ENCODE measurements around the gene SHBG. TPM values are rescaled to one million over a fixed set of nuclear protein-coding genes. Genes with fewer than 3 reads are reported as not detected.
A peak's percentile ranks its signal among the peaks of the same experiment; 100 is the strongest.
"Not testable (repeated sequence)": the region's sequence is repeated elsewhere in the genome, so short reads cannot be mapped to it uniquely, and the experiment has no call there.

Gene SHBG
- total RNA-seq, 1 experiment from 2014 or later = not detected

DNA sequence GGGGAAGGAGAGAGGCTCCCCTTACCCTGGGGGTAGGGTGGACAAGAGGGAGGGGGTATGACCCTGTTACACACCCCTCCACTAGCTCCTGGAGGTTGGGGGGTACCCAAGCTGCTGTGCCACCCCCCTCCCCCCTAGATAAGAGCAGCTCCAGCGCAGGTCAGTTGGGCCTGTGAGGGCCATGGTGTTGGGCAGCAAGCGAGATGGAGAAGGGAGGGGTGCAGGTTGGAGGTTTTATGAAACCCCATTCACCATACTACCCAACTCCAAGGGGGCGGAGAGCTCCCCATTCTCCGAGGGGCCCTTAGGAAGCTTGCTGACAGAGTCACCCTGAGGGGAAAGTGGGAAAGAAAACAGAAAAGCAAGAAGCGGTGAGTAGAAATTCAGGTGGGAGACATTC is 38.3 kb upstream of the SHBG start:
- Histone ChIP-seq H3K9me3 (ENCODE audit: low read depth, low read length, poor library complexity, severe bottlenecking) (no peaks in the 10 kb centered on the region), H3K4me3 (ENCODE audit: low read depth, low read length, poor library complexity, severe bottlenecking) (no peak overlapping the region), H3K27ac (ENCODE audit: low read depth, low read length, poor library complexity, severe bottlenecking) (no peak overlapping the region), H3K36me3 (ENCODE audit: insufficient read depth, low read length, poor library complexity, severe bottlenecking) (peaks cover 88% of the 10 kb centered on the region), H3K4me1 (ENCODE audit: insufficient read depth, low read length, poor library complexity, severe bottlenecking) (no peaks in the 10 kb centered on the region), H3K27me3 (replicated peaks; ENCODE audit: insufficient read depth, low read depth, low read length, poor library complexity) (no peaks in the 10 kb centered on the region)
- intact Hi-C loops (cut with micrococcal nuclease; ENCODE audit: unreplicated experiment) = no loop called here
- no TSS peak for BruUV-seq (replicated peaks)
- POLR2A ChIA-PET (ENCODE audit: low non-redundant PET) = interaction anchor here (0.6 kb wide), 1 partner anchor 59 kb away, joined by 4 read pairs; the partner anchor contains the start of gene ATP1B2
- DNase-seq (ENCODE audit: low spot score) = no peak
- TF ChIP-seq, protein P1, sequence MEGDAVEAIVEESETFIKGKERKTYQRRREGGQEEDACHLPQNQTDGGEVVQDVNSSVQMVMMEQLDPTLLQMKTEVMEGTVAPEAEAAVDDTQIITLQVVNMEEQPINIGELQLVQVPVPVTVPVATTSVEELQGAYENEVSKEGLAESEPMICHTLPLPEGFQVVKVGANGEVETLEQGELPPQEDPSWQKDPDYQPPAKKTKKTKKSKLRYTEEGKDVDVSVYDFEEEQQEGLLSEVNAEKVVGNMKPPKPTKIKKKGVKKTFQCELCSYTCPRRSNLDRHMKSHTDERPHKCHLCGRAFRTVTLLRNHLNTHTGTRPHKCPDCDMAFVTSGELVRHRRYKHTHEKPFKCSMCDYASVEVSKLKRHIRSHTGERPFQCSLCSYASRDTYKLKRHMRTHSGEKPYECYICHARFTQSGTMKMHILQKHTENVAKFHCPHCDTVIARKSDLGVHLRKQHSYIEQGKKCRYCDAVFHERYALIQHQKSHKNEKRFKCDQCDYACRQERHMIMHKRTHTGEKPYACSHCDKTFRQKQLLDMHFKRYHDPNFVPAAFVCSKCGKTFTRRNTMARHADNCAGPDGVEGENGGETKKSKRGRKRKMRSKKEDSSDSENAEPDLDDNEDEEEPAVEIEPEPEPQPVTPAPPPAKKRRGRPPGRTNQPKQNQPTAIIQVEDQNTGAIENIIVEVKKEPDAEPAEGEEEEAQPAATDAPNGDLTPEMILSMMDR (conservative IDR thresholded peaks at IDR 0.05; ENCODE audit: low read depth, low read length) = no peak
- TF ChIP-seq EZH2 (IDR thresholded peaks at IDR 0.05; ENCODE audit: borderline replicate concordance, low read depth, low read length, poor library complexity, severe bottlenecking) = no peak
- CTCF ChIA-PET = no interaction called here

DNA sequence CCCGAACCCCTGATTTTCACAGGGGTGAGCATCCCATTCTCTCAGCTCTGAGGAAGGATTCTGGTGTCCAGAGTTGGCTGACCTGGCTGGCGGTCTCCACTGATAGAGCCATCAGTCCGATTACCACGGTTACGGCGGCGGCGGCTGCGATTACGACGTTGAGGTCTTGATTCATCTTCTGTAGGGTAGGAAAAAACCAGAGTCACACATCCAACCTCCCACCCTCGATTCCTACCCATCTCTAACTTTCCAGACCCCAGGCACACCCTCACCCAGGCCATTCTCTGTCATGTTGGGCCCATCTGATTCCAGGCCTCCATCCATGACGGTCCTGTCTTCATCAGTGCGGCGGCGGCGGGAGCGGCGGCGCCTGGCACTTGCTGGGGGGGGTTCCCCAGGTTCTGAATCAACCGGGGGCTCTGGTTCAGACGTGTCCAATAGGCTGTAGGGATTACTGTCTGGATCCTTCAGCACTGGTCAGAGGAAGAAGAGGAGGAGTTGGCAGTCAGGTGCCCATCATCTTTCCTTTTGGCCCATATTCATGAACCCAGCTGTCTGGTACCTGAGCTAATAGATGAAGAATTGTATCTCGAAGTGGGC is 37.4 kb upstream of the SHBG start:
- POLR2A ChIA-PET (ENCODE audit: low non-redundant PET) = no interaction called here
- TF ChIP-seq EZH2 (IDR thresholded peaks at IDR 0.05; ENCODE audit: borderline replicate concordance, low read depth, low read length, poor library complexity, severe bottlenecking) = no peak
- TF ChIP-seq, protein P1 (conservative IDR thresholded peaks at IDR 0.05; ENCODE audit: low read depth, low read length) = no peak
- H3K4me3 ChIP-seq (ENCODE audit: low read depth, low read length, poor library complexity, severe bottlenecking) = no peak overlapping the region
- no peak for DNase-seq (ENCODE audit: low spot score)
- H3K27me3 ChIP-seq (replicated peaks; ENCODE audit: insufficient read depth, low read depth, low read length, poor library complexity) = no peaks in the 10 kb centered on the region
- CTCF ChIA-PET = no interaction called here
- BruUV-seq (replicated peaks) = TSS peak; percentile 55
- no peaks in the 10 kb centered on the region for H3K4me1 ChIP-seq (ENCODE audit: insufficient read depth, low read length, poor library complexity, severe bottlenecking)
- peaks cover 87% of the 10 kb centered on the region for H3K36me3 ChIP-seq (ENCODE audit: insufficient read depth, low read length, poor library complexity, severe bottlenecking)
- intact Hi-C loops (cut with micrococcal nuclease; ENCODE audit: unreplicated experiment) = no loop called here
- no peak overlapping the region for H3K27ac ChIP-seq (ENCODE audit: low read depth, low read length, poor library complexity, severe bottlenecking)
- no peaks in the 10 kb centered on the region for H3K9me3 ChIP-seq (ENCODE audit: low read depth, low read length, poor library complexity, severe bottlenecking)

DNA sequence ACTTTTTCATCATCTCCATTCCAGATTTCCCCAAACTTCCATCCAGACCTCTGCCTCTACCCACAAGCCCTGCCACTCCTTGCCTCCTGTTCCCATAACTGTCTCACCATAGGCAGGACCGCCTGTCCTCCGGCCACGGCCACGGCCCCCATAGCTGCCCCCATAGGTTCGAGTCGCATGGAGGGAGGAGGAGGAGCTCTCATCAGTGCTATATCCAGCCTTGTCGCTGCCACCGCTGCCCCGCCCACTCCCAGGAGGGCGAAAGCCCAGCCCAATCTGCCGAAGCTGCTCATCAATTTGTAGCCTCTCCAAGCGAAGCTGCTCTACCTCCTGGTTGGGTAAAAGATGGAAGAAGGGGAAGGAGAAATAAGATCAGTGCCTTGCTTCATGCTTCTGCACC is 36.6 kb upstream of the SHBG start:
- intact Hi-C loops (cut with micrococcal nuclease; ENCODE audit: unreplicated experiment) = no loop called here
- Histone ChIP-seq H3K27ac (ENCODE audit: low read depth, low read length, poor library complexity, severe bottlenecking) (no peak overlapping the region), H3K4me3 (ENCODE audit: low read depth, low read length, poor library complexity, severe bottlenecking) (no peak overlapping the region), H3K9me3 (ENCODE audit: low read depth, low read length, poor library complexity, severe bottlenecking) (no peaks in the 10 kb centered on the region), H3K36me3 (ENCODE audit: insufficient read depth, low read length, poor library complexity, severe bottlenecking) (peaks cover 80% of the 10 kb centered on the region), H3K4me1 (ENCODE audit: insufficient read depth, low read length, poor library complexity, severe bottlenecking) (no peaks in the 10 kb centered on the region), H3K27me3 (replicated peaks; ENCODE audit: insufficient read depth, low read depth, low read length, poor library complexity) (no peaks in the 10 kb centered on the region)
- no peak for TF ChIP-seq EZH2 (IDR thresholded peaks at IDR 0.05; ENCODE audit: borderline replicate concordance, low read depth, low read length, poor library complexity, severe bottlenecking)
- TF ChIP-seq, protein P1 (conservative IDR thresholded peaks at IDR 0.05; ENCODE audit: low read depth, low read length) = no peak
- no TSS peak for BruUV-seq (replicated peaks)
- ChIA-PET CTCF (no interaction called here), POLR2A (ENCODE audit: low non-redundant PET) (no interaction called here)
- DNase-seq (ENCODE audit: low spot score) = no peak

DNA sequence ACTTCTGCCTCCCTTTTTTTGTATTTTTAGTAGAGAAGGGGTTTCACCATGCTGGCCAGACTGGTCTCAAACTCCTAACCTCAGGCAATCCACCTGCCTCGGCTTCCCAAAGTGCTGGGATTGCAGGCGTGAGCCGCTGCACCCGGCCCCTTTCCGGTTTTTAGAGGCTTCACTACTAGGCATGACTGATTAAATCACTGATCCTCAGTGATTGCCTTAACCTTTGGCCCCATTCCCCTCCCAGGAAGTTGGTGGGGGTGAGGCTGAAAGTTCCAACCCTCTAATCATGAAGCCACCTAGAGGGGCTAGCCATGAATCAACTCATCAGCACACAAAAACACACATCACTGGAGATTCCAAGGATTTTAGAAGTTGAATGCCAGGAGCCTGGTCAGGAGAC is 32.4 kb upstream of the SHBG start:
- POLR2A ChIA-PET (ENCODE audit: low non-redundant PET); H3K4me1 ChIP-seq (ENCODE audit: insufficient read depth, low read length, poor library complexity, severe bottlenecking); H3K27me3 ChIP-seq (replicated peaks; ENCODE audit: insufficient read depth, low read depth, low read length, poor library complexity); BruUV-seq (replicated peaks); intact Hi-C loops (cut with micrococcal nuclease; ENCODE audit: unreplicated experiment); CTCF ChIA-PET; H3K27ac ChIP-seq (ENCODE audit: low read depth, low read length, poor library complexity, severe bottlenecking); H3K9me3 ChIP-seq (ENCODE audit: low read depth, low read length, poor library complexity, severe bottlenecking); DNase-seq (ENCODE audit: low spot score); H3K4me3 ChIP-seq (ENCODE audit: low read depth, low read length, poor library complexity, severe bottlenecking): not testable (repeated sequence)
- peaks cover 86% of the 10 kb centered on the region for H3K36me3 ChIP-seq (ENCODE audit: insufficient read depth, low read length, poor library complexity, severe bottlenecking)

Measured in A673 (cell line).